ENCODE data around the gene EEF1AKMT3.

The EEF1AKMT3 gene

DNA sequence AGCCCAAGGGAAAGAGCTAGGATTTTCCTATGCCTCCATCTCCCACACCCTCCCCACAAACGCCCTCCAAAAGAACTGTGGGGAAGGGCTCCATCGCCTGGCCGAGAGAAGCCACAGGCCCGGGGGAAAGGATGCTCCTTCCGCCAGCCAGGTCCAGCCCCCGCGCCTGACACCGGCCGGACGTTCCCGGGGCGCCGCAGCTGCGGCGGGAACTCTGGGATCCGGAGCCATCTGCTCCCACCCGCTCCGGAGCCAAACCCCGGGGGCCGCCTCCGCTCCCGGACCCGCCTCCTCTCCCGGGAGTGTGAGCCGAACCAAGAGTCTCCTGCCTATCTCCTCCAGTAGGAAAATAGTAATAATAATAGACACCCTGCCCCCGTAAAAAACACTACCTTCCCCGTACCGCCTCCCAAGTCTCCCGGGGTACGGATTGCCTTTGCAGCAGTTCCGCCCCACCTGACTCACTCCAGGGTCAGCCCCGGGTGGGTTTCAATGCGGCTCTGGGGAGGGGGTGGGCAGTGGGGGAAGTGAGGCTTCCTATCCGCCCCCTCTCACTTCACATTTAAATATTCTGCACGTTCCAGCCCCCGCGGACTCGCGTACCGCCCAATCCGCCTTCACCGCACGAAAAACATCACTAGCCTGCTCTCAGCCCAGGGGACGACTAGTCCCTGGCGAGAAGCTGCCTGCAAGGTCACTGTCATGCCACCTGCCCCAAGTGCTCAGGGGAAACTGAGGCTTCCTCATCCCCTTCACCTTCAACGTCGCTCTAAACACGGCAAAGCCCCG is 36.3 kb upstream of the EEF1AKMT3 start:
- H3K79me2 ChIP-seq (ENCODE audit: control insufficient read depth, insufficient read depth, low read length, unreplicated experiment), result no peaks in the 10 kb centered on the region
- peak overlapping the region; percentile 8 for H2AFZ ChIP-seq (ENCODE audit: low read length, unreplicated experiment)
- H3K4me1 ChIP-seq (ENCODE audit: control insufficient read depth, insufficient read depth, low read length, unreplicated experiment), result peaks cover 14% of the 10 kb centered on the region
- H3K36me3 ChIP-seq (ENCODE audit: insufficient read depth, low read length), result no peaks in the 10 kb centered on the region
- H3K4me3 ChIP-seq (ENCODE audit: low read depth, low read length), result peak overlapping the region; percentile 57
- H3K27me3 ChIP-seq (ENCODE audit: insufficient read depth, low read length), result peaks cover 72% of the 10 kb centered on the region
- no peak overlapping the region for H3K27ac ChIP-seq (ENCODE audit: low read depth, low read length)

- Histone ChIP-seq H2AFZ (ENCODE audit: low read length, unreplicated experiment) (no peak overlapping the region), H3K27ac (ENCODE audit: low read depth, low read length) (no peak overlapping the region), H3K27me3 (ENCODE audit: insufficient read depth, low read length) (peaks cover 74% of the 10 kb centered on the region), H3K4me3 (ENCODE audit: low read depth, low read length) (peak overlapping the region; percentile 68), H3K79me2 (ENCODE audit: control insufficient read depth, insufficient read depth, low read length, unreplicated experiment) (no peaks in the 10 kb centered on the region), H3K4me1 (ENCODE audit: control insufficient read depth, insufficient read depth, low read length, unreplicated experiment) (peaks cover 14% of the 10 kb centered on the region), H3K36me3 (ENCODE audit: insufficient read depth, low read length) (no peaks in the 10 kb centered on the region)
These were observed 35.5 kb upstream of the EEF1AKMT3 start for GRCh38 chr12:57736741-57737466.

DNA sequence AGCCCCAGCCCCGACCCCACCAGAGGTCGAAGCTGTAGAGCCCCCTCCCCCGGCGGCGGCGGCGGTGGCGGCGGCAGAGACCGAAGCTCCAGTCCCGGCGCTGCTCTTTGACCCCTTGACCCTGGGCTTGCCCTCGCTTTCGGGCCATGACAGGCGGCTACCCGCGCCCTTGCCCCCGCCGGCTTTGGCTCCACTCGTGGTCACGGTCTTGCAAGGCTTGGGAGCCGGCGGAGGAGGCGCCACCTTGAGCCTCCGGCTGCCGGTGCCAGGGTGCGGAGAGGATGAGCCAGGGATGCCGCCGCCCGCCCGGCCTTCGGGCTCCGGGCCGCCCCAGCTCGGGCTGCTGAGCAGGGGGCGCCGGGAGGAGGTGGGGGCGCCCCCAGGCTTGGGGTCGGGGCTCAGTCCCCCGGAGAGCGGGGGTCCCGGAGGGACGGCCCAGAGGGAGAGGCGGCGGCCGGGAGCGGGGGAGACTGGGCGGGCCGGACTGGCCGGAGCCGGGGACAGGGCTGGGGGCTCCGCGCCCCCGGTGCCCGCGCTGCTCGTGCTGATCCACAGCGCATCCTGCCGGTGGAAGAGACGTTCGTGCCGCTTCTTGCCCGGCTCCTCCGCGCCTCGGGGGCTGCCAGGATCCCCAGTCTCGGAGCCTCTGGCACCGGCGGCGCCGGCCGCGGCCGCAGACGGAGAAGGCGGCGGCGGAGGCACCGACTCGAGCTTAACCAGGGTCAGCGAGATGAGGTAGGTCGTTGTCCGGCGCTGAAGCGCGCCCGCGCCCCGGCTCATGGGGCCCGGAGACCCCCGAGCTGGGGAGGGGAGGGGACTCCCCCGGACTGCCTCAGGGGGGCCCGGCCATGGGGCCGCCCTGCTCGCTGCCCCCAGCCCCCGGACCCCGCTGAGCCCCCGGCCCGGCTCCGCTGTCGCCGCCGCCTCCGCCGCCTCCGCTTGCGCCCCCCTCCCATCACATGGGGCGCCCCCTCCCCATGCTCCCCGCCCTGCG is 34.6 kb upstream of the EEF1AKMT3 start:
- no peak overlapping the region for H3K27ac ChIP-seq (ENCODE audit: low read depth, low read length)
- H3K36me3 ChIP-seq (ENCODE audit: insufficient read depth, low read length), result no peaks in the 10 kb centered on the region
- peak overlapping the region; percentile 67 for H2AFZ ChIP-seq (ENCODE audit: low read length, unreplicated experiment)
- peaks cover 14% of the 10 kb centered on the region for H3K4me1 ChIP-seq (ENCODE audit: control insufficient read depth, insufficient read depth, low read length, unreplicated experiment)
- H3K27me3 ChIP-seq (ENCODE audit: insufficient read depth, low read length), result peaks cover 74% of the 10 kb centered on the region
- no peaks in the 10 kb centered on the region for H3K79me2 ChIP-seq (ENCODE audit: control insufficient read depth, insufficient read depth, low read length, unreplicated experiment)
- peak overlapping the region; percentile 68 for H3K4me3 ChIP-seq (ENCODE audit: low read depth, low read length)

DNA sequence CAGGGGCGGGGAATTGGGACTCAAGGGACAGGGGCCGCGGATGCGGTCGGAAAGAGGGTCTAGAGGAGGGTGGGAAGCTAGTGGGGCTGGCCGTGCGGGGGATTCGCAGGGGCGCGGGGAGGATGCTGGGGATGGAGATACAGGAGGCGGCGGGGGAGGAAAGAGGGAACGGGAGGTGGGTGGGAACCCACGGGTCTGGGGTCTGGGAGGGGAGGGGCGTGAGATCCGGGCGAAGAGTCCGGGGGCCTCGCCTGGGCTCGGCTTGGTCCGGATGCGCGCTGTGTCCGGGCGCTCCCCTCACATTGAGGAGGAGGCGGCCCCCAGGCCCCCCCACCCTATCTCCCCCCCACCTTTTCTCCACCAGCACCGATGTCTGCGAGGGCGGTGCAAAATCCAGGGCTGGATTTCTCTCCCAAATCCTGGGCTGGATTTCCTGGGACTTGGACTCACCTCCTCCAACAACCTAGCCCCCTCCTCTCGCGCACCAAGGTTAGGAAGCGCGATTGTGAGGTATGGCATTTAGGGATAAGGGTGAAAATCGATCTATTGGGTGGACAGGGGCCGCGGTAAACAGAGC is 33.7 kb upstream of the EEF1AKMT3 start, which contains the start of gene AGAP2:
AGAP2 (minus strand) TSS at position 82 of the 577 bp plus-strand sequence. CDS start 496 bp downstream, outside the sequence.
- Histone ChIP-seq H3K27me3 (ENCODE audit: insufficient read depth, low read length) (peaks cover 74% of the 10 kb centered on the region), H3K36me3 (ENCODE audit: insufficient read depth, low read length) (no peaks in the 10 kb centered on the region), H3K4me1 (ENCODE audit: control insufficient read depth, insufficient read depth, low read length, unreplicated experiment) (peaks cover 14% of the 10 kb centered on the region), H3K79me2 (ENCODE audit: control insufficient read depth, insufficient read depth, low read length, unreplicated experiment) (no peaks in the 10 kb centered on the region), H3K27ac (ENCODE audit: low read depth, low read length) (no peak within 1 kb of the TSS), H3K4me3 (ENCODE audit: low read depth, low read length) (peak within 1 kb of the TSS; percentile 68), H2AFZ (ENCODE audit: low read length, unreplicated experiment) (peak within 1 kb of the TSS; percentile 67)

DNA sequence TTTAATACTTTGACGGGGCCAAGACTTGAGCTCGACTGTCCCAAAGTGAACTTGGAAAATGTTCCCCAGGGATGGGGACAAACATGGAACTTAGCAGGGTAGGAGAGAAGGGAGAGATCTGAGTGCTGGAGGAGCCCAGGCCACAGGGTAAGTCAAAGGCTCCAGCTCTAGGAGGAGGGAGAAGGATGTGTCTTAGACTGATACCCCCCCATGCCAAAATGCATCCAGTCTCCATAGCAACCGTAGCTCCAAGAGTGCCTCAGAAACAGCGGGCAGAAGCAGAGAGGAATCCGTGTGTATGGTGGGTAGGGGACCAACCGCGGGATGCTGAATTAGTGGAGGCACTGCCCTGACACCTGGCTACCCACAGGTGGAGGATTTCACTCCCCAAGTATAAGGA is 33.0 kb upstream of the EEF1AKMT3 start:
- Histone ChIP-seq H3K4me1 (ENCODE audit: control insufficient read depth, insufficient read depth, low read length, unreplicated experiment) (peaks cover 14% of the 10 kb centered on the region), H3K27ac (ENCODE audit: low read depth, low read length) (no peak overlapping the region), H3K27me3 (ENCODE audit: insufficient read depth, low read length) (peaks cover 67% of the 10 kb centered on the region), H2AFZ (ENCODE audit: low read length, unreplicated experiment) (no peak overlapping the region), H3K79me2 (ENCODE audit: control insufficient read depth, insufficient read depth, low read length, unreplicated experiment) (no peaks in the 10 kb centered on the region), H3K4me3 (ENCODE audit: low read depth, low read length) (no peak overlapping the region), H3K36me3 (ENCODE audit: insufficient read depth, low read length) (no peaks in the 10 kb centered on the region)

GRCh38 chr12:57739914-57740538 is 32.4 kb upstream of the EEF1AKMT3 start:
- Histone ChIP-seq H3K4me3 (ENCODE audit: low read depth, low read length) (no peak overlapping the region), H3K79me2 (ENCODE audit: control insufficient read depth, insufficient read depth, low read length, unreplicated experiment) (no peaks in the 10 kb centered on the region), H3K36me3 (ENCODE audit: insufficient read depth, low read length) (no peaks in the 10 kb centered on the region), H3K4me1 (ENCODE audit: control insufficient read depth, insufficient read depth, low read length, unreplicated experiment) (peaks cover 14% of the 10 kb centered on the region), H2AFZ (ENCODE audit: low read length, unreplicated experiment) (no peak overlapping the region), H3K27me3 (ENCODE audit: insufficient read depth, low read length) (peaks cover 61% of the 10 kb centered on the region), H3K27ac (ENCODE audit: low read depth, low read length) (no peak overlapping the region)

DNA sequence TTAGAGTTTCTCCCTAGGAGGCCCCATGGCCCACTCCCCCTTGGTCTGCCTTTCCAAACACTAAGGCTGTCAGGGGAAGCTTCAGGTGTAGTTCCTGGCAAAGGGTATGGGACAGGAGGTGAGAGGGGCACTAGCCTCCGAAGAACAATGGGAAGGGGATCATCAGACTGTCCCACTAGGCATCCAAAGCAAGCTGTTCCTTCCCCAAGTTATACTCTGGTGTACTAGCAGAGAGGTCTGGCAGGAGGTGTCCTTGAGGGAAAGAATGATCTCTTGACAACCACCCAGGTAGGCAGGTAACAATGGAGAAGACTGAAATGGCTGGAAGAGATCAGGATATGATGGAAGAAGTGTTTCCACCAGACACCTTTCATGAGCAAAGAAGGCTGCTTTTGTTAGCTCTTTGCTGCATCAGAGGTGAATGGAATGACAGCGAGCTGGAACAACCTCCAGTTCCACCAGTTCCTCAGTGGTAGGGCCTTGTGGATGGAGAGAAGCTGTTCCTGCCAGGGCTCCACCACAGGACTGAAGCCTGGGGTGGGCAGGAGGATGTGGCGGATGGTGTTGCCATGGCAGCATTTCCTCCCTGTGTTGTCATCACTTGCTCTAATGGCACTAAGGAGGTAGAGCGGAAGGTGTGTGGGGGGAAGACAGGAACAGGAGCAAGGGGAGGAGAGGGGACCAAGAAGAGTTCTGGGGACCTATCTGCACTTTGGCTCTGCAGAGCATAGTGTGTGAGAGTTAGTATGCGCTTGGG is 31.6 kb upstream of the EEF1AKMT3 start:
- H2AFZ ChIP-seq (ENCODE audit: low read length, unreplicated experiment), result no peak overlapping the region
- 0 out of 2 replicates have a peak, but pooled peaks cover under 1% of the 10 kb centered on the region for H3K36me3 ChIP-seq (ENCODE audit: insufficient read depth, low read length)
- H3K27me3 ChIP-seq (ENCODE audit: insufficient read depth, low read length), result peaks cover 54% of the 10 kb centered on the region
- no peak overlapping the region for H3K4me3 ChIP-seq (ENCODE audit: low read depth, low read length)
- no peak overlapping the region for H3K27ac ChIP-seq (ENCODE audit: low read depth, low read length)
- no peaks in the 10 kb centered on the region for H3K79me2 ChIP-seq (ENCODE audit: control insufficient read depth, insufficient read depth, low read length, unreplicated experiment)
- peaks cover 11% of the 10 kb centered on the region for H3K4me1 ChIP-seq (ENCODE audit: control insufficient read depth, insufficient read depth, low read length, unreplicated experiment)

- H3K27ac ChIP-seq (ENCODE audit: low read depth, low read length), result no peak overlapping the region
- no peaks in the 10 kb centered on the region for H3K79me2 ChIP-seq (ENCODE audit: control insufficient read depth, insufficient read depth, low read length, unreplicated experiment)
- peaks cover 49% of the 10 kb centered on the region for H3K27me3 ChIP-seq (ENCODE audit: insufficient read depth, low read length)
- H3K4me1 ChIP-seq (ENCODE audit: control insufficient read depth, insufficient read depth, low read length, unreplicated experiment), result peaks cover 10% of the 10 kb centered on the region
- no peak overlapping the region for H2AFZ ChIP-seq (ENCODE audit: low read length, unreplicated experiment)
- H3K36me3 ChIP-seq (ENCODE audit: insufficient read depth, low read length), result peaks cover 6% of the 10 kb centered on the region; the same call in 1 of the 2 replicates
- no peak overlapping the region for H3K4me3 ChIP-seq (ENCODE audit: low read depth, low read length)
These were observed 31.0 kb upstream of the EEF1AKMT3 start for GRCh38 chr12:57741413-57741789.

Measured in ACC112 (cell line).